COR-L47 (cell line): ENCODE measurements around the gene AHNAK2.

ENCODE experiments used
- DNase-seq: peaks from one replicate; lab custom pipeline; 2025; lab: John Stamatoyannopoulos, UW

The AHNAK2 gene

DNA sequence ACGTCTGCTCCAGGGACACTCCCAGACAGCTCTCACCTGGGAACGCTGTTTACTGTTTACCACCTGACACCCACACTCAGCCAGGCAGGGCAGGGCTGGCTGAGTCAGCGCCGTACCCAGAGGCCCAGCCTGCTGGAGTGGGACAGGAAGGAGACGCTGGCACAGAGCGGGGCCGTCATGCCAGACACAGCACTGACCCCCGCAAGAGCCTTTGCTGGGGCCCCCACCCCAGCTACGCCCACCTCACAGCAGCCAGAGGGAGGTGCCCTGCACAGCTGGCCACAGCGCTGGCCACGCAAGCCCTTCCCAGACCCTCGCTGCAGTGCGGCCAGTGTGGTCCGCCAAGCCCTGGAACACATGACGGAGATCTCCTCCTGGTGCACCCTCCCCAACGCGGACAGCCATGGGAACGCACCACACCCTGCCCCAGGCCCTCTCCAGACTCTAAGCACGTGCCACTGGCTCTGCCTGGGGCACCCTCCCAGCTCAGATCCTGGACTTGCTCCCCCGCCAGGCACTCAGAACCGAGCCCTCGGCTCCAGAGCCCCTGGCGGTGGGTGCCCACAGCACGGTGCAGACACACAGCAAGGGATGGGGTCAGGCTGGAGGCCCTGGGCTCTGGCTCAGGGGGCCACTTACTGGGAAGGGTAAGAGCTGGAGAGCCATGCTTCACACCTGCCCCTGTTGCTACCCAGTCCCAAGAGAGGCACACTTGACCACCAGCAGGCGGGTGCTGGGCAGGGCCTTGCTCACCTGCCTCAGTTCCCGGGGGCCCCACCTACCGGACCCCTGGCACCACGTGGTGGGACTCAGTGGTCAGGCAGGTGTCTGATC, 5.7 kb downstream of the AHNAK2 start:
- DNase-seq: peak; percentile 54

DNA sequence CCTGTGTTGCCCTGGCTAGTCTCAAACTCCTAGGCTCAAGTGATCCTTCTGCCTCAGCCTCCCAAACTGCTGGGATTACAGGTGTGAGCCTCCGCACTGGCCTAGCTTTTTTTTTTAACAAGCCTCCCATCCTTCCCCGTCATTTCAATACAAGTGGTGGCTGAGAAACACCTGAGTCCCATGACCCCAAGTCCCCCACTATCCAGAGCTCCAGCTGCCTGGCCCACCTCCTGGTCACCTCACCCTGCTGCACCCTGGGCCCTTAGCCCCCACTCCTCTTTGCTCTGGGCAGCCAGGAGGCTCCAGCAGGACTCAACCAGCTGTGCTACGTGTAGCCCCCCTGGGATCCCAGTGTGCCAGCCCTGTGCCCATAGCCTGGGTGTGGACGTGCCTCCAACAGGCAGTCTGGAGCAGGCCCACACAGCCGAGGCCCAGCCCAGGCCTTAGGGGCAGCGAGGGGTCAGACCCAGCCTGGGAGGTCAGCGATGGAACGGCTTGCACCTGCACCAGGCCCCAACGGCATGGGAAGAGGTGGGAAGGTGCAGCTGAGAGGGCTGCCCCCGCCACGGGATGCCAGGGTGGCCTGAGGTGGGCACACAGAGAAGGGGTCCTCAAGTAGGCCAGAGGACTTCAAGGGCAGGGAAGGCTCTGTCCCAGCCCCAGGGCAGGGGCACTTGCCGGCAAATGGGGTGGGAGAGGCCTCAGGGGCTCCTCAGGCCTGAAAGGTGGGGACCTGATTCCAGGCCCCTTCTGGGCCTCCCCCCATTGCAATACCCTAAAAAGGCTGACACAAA, 6.5 kb downstream of the AHNAK2 start:
- DNase-seq: no peak

DNA sequence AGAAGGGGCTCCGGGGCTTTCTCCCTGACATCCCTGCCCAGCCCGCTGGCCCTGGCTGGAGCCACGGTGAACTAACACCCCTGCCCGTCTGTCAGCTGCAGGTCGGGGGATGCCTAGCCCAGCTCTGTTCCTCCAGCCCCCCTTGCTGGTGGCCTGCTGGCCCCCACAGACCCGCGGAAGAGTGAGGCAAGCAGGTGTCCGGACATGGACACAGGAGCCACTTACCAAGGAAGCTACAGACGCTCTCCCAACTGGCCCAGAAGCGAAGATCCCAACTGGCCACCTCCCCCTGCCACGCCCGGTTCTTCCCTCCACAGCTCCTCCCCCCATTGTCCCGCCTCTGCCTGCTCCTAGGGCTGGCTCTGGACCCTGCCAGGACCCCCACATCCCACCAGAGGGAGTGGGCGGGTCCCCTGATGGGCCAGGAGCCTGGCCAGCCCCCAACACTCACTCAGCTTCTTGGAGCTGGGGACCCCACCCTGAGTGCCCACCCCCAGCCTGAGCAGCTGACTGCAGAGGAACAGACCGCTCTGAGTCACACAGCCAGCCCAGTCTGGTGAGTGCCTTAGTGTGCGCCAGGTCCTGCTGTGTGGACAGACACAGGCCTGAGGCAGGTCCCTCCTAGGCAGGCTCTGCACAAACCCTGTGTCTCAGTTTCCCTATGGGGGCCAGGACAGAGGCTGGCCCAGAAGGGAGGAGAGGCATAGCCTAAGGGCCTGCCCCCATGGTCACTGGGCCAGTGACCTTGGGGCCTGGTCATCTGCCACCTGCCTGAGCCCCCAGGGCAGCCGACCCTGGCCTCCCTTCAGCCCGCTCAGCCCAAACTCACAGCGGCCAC, 7.7 kb downstream of the AHNAK2 start:
- no peak for DNase-seq

DNA sequence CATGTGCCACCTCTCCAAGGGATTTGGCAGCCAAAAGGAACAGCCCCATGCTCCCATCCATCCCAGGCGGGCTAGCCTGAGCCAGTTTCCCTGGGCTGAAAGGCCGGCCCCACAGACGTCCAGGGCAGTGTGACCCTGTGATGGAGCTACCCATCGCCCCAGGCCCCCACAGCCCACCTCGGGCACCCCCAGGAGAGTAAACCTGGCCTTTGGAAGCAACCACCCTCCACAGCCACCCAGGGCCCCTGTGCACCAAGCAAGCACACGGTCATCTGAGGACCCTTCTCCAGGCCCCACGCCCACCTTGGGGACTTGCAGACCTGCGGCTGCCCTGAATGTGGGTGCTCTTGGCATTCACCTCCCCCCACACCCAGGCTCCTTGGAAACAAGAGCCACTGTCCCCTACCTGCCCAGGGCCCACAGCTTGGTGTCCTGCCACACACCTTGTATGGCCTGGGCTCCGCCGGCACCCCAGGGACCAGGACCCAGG, 8.4 kb downstream of the AHNAK2 start:
- no peak for DNase-seq

DNA sequence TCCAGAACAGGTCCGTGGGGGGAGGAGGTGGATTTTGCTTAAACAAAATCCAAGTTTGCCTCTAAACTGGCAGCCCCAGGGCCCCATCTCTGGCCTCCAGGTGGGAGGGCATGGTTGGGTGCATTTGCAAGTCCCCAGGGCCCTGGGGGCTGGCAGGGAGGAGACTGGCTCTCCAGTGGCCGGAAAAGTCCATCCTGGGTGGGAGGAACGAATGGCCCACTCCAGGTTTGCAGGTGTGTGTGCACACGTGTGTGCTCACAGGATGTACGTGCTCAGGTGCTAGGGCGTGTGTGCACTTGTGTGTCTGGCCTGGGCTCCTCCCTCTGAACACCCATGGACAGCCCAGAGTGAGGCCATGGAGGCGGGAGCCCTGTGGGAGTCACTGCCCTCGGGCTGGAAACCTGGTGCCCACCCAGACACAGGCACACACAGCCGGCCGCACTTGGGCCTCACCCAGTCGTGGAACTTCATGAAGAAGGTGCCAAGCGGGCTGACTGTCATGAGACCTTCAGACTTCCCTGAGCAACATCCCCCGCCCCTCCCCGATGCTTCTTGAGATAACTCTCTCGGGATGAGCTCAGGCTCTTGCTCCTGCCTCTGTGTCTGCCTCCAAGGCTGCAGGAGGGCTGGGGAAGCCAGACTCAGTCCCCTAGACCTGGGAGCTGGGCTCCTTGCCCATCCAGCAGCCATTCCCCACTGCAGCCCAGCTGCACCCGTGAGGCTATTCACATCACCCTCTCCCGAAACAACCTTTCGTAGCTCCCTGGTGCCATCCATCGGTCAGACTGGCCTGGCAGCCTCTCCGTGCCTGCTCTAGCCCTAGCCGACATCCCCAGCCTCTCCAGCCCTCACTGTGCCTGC, 9.4 kb downstream of the AHNAK2 start:
- DNase-seq: no peak

DNA sequence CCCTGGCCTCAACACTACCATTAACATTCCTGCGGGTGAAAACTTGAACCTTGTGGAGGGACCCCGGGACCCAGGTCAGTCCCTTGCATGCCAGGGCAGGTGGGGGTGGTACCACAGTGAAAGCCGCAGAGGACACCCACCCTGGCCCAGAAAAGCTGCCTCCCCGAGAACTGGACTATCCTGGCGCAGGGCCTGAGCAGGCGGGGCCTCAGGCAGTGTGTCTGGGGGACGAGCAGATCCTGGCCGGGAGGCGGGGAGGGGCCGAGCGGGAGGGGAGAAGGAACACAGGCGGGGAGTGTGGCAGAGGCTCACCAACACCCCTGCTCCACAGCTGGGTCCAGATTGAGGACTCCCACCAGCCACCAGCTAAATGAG, 10.0 kb downstream of the AHNAK2 start:
- no peak for DNase-seq

DNA sequence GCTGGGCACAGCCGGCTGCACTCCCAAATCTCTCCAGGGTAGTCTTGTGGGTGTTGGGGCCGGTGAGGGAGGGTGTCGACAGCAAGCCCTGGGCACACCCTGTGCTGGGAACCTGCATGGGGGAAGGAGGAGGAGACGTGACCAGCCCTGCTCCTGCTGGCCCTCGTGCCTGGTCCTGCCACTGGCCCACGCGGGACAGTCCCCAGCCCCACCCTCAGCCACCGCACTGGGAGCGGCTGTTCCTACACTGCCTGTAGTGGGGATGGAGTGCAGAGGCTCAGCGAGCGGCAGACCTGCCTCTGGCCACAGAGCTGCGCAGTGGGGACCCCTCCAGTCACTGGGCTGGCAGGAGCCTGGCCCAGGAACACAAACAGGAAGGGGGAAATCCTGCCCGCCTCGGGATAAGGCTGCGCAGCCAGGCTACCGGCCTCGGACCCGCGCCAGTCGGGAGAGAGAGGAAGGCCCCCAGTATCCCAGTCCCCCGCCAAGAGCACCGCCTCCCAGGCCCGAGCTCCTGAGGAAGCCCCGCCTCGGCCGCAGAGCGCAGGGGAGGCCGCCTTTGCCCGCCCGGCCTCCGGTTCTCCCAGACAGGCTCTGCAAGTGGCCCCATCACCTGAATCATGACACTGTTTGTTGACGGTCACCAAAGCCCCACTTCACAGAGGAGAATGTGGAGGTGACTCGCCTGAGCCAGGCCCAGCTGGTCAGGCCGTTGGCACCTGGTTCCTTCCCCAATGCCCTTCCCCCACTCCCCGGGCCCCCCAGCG, 10.6 kb downstream of the AHNAK2 start:
- no peak for DNase-seq

DNA sequence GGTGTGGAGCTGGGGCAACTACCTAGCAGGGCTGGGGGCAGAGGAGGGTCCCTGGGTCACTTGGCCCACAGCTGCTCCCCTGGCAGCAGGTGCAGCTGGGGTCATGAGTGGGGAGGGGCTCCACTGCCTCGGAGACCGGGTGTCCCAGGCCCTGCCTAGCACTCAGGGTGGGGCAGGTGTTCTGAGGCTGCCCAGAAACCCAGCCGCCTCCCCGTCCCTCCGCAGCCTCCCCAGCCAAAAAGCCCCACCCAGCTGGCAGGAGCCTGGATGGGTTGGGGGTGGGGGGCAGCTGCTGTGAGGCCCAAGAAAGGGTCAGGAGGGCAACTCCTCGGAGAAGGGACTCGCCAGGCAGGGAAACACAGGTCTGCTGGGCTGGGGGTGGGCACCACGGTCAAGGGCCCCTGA, 11.2 kb downstream of the AHNAK2 start:
- DNase-seq: no peak

DNA sequence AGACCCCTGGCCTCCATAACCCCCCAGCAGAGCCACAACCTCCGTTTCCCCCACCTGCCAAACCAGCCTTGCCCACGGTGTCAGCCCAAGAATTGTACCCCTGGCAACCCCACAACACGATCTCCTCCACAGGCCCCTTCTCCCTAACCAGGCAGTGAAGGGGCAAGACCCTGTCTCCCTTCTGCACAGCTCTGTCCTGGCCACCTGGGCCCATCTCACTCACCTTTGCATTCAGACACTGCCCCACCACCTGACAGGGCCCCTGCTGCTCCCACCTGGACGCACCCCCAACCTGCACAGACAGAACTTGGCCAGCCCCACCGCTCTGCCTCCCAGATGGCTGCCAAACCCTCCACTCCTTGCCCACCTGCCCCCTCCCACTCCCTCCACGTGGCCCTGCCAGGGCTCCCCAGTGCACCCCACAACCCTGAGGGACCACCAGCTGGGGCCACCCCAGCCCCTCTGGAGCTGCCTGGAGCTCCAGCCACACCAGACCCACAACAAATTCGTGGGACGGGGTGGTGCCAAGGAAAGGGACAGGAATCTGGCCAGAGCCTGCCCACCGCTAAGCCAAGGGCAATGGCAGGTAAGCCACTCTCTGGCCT, 11.8 kb downstream of the AHNAK2 start:
- no peak for DNase-seq

DNA sequence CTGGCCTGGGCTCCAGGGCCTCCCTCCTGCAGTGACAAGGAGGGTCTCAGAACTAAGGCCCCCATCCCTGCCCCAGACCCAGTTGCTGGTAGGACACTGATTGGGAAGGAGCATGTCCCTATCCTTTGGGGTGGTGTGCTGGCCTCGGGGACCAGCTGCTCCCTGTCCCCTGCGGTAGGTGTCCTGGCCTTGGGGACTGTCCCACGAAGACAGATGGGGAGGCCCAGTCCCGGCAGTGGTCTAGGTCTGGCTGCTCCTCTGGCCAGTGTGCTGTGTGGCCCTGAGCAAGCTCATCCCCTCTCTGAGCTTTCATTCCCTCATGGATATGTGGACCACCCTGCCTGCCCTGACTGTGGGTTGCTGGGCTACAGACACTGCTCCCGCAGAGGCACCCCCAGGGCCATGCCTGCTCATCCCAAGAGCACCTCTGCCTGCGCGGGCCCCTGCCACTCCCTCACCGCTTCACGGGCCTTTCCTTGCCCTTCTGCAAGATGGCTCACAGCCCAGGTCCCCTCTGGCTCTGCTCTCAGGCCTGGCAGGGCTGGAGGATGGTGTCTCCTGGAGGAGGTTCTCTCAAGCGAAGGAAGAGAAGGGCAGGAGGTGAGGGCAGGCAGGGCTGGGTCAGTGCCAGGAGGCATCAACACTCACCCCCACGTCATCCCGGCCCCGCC, 12.5 kb downstream of the AHNAK2 start:
- DNase-seq: no peak

DNA sequence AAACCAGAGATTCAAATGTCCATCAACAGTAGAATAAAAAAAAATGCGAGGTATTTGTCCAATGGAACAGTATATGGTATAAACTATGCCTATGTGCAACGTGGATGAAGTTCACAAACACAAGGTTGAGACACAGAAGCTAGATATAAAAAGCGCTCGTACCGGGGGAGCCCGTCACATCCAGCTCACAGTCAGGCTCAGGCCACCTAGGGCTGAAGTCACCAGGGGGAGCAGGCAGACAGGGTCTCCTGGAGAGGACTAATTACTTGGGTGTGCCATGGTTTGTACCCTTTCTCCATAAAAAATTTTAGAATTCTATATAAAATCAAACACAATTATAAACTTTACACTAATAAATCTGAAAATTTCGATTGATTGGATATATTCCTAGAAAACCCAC, 13.6 kb downstream of the AHNAK2 start:
- no peak for DNase-seq

DNA sequence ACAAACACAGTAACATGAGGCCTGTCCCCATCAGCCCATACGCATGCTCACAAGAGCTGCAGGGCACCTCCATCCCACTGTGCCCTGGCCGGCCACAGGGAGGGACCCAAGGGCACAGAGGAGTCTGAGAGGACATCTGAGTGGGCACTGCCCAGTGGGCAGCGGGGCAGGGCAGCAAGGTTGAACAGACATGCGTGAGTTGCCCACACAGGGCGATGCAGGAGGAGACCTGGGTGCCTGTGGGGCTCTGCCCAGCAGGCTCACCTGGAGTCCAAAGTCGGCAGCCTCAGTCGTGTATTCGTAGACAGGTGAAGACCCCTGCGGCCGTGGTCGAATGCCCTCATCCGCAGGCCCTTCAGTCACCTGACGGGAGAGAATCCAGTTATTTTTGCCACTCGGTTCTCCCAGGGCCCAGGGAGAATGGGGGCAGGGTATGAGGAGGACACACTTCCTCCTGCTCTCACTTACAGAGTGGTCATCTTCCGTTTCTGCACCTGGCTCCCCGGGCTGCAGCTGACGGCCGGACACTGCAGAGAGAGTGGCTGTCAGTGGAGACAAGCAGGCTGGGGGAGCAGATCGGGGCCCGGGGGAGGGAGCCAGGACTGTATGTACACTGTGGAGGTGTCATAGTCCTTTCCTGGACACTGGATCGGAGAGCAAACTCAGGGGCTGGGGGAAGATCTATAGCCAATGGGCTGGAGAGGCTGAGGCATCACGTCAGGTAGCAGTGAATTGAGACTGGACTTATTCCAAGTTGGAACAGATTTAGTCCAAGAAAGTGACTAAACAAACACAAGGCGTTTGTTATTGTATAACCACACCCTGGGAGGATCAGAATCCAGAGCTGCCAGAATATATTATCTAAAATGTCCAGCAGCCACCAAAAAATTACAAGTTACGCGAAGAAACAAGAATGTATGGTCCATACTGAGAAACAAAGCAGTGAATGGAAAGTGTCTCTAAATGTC, 20.7 kb downstream of the AHNAK2 start:
- DNase-seq: no peak

DNA sequence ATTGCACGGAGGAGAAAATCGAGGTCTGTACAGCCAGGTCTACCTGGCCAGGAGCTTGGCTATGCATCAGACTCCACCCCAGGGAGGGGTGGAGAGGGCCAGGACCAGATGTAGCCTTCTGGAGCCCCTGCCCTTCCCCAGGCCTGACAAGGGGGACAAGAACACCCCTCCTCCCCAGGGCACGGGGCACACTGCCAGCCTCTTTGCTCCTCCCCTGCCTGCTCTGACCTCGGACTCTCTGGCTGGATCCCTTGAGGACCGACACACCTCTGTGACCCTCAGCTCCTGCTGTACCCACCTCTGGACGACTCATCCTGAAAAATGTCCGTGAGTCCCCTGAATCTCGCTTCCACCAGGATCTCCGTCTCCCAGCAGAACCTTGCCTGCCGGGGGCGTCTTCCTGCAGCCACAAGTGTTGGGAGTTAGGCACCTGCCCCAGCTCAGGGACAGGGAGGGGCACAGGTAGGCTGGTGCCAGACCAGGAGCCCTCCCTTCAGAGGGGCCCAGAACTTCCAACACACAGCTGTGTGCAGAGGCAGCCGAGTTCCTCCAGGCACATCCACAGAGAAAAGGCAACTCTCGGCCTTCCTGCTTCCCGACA, 21.8 kb downstream of the AHNAK2 start:
- DNase-seq: no peak

DNA sequence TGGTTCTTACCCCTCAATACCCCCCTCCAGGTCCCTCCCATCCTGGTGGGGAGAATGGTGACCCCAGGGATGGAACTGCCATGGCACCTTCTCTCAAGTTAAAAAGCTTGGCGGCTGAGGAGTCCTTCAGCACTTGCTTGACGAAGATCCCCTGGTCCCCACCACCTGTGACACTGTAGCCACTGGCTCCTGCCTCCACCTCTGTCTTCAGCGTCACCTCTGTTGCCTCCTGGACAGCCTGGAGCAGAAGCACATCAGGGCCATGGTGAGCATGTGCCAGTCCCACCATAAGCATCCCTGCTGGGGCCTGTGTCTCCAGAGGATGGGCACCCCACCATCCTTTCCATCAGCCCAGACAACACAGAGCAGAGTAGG, 22.8 kb downstream of the AHNAK2 start:
- DNase-seq: no peak

DNA sequence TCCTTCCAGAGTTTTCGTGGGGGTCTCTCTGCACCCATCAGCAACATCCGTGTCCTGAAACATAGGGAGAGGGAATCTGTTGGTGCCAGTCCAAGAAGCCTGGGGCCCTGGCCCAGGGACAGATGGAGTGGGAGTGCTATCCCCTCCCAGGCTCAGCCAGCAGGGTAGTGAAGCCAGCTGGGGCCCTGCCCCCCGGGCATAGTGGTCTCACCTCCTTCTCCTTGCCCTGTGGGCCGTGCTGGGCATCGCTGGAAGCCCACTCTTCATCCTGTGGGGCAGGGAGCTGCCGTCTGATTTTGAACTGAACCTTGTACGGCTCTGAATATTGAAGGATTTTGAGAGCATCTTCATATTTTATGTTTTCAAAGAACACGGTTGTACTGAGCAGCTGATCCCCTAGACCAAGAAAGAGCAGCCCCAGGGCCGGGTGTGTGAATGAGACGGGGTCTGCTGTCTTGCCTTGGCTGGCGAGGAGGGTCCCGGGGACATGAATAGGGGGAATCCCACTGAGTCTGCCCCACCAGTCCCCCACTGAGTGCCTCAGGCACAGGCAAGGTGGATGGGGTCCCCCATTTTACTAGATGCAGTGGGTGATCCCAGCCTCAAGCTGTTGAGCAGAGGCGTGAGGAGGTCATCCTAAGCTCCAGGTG, 23.3 kb downstream of the AHNAK2 start:
- DNase-seq: no peak

DNA sequence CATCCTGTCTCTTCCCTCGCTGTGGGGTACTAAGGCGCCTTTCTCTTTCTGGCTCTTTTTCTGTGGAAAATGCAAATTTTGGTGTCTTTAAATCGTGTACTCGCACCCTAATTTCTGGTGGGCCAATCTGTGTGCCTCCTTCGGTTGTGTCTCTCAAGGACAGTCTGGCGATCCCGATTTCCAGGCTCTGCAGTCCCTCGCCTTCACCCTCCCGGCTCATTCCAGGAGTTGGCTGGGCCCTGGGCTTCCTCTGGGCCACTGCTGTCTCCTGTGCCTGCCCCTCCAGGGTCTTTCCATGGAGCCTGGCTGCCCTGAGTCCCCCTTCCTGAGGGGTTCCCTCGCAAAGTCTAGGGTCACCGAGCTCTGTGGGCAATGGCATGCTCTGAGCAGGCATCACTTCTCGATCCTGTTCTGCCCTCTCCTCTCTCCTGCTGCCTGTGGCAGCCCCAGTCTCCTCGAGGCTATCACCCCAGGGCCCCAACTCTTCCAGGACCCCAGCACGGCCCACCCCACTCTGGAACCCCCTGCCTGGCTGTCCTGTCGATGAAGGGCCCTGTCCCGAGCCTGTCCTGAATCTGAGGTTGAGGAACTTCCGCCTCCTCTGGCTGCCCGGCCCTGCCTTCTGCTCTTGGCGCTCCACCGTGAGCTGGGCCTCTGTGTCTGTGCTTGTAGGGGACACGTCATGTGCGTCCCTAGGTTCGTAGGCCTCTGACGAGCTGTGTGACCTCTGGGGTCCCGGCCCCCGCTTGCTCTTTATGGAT, 24.1 kb downstream of the AHNAK2 start:
- no peak for DNase-seq

DNA sequence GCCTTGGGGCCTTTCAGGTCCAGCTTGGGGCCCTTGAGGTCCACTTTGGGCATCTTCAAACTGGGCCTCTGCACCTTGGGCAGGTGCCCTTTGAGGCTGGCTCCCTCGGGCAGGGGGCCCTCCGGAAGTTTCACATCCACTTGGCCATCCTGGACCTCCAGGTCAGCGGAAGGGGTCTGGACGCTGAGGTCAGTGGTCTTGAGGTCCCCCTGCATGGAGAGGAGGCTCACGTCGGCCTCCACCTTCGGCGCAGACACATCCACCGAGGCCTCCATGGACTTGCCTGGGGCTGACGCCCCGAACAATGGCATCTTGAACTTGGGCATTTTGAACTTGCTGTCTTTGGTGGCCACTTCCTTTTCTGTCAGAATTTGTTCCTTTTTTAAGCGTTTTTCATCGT, 25.1 kb downstream of the AHNAK2 start:
- DNase-seq: no peak
